ENCODE measurements around the gene MAPK12. TPM values are rescaled to one million over a fixed set of nuclear protein-coding genes. Genes with fewer than 3 reads are reported as not detected.
A peak's percentile ranks its signal among the peaks of the same experiment; 100 is the strongest.

Gene MAPK12
- total RNA-seq, 1 donor from 2014 or later = 17.2 TPM

GRCh38 chr22:50269970-50270665, 8.6 kb upstream of the MAPK12 start, which contains the start of gene MAPK11:
Gene MAPK11 (minus strand): TSS chr22:50270380. CDS start chr22:50270292, 88 bp downstream.
- Histone ChIP-seq H3K27me3 (ENCODE audit: low read depth) (peaks cover 11% of the 10 kb centered on the region), H3K4me3 (peak within 1 kb of the TSS; percentile 67), H3K4me1 (peaks cover 69% of the 10 kb centered on the region), H3K36me3 (peaks cover 3% of the 10 kb centered on the region), H3K9me3 (replicated peaks) (no peaks in the 10 kb centered on the region), H3K27ac (replicated peaks) (peak within 1 kb of the TSS; percentile 87)
- TF ChIP-seq CTCF (IDR thresholded peaks at IDR 0.05; ENCODE audit: borderline replicate concordance) = no peak
- intact Hi-C loops (cut with micrococcal nuclease) = loop anchor here (5.0 kb wide), 1 partner anchor 57 kb away; the partner anchor contains the start of gene DENND6B
- peak; percentile 70 for DNase-seq

GRCh38 chr22:50269573-50269969, 8.1 kb upstream of the MAPK12 start:
- Histone ChIP-seq H3K4me3 (peak overlapping the region; percentile 67), H3K27ac (replicated peaks) (peak overlapping the region; percentile 87), H3K4me1 (peaks cover 65% of the 10 kb centered on the region), H3K9me3 (replicated peaks) (no peaks in the 10 kb centered on the region), H3K27me3 (ENCODE audit: low read depth) (peaks cover 11% of the 10 kb centered on the region), H3K36me3 (no peaks in the 10 kb centered on the region)
- DNase-seq = no peak
- no peak for TF ChIP-seq CTCF (IDR thresholded peaks at IDR 0.05; ENCODE audit: borderline replicate concordance)
- intact Hi-C loops (cut with micrococcal nuclease) = no loop called here

- peak overlapping the region; percentile 67 for H3K4me3 ChIP-seq
- intact Hi-C loops (cut with micrococcal nuclease) = no loop called here
- H3K27ac ChIP-seq (replicated peaks) = no peak overlapping the region
- H3K9me3 ChIP-seq (replicated peaks) = no peaks in the 10 kb centered on the region
- no peak for TF ChIP-seq CTCF (IDR thresholded peaks at IDR 0.05; ENCODE audit: borderline replicate concordance)
- peaks cover 11% of the 10 kb centered on the region for H3K27me3 ChIP-seq (ENCODE audit: low read depth)
- H3K4me1 ChIP-seq = peaks cover 58% of the 10 kb centered on the region
- DNase-seq = no peak
- no peaks in the 10 kb centered on the region for H3K36me3 ChIP-seq
Observed at GRCh38 chr22:50268655-50269113, 7.2 kb upstream of the MAPK12 start.

GRCh38 chr22:50267591-50268390, 6.3 kb upstream of the MAPK12 start:
- peaks cover 11% of the 10 kb centered on the region for H3K27me3 ChIP-seq (ENCODE audit: low read depth)
- no peak overlapping the region for H3K27ac ChIP-seq (replicated peaks)
- H3K4me1 ChIP-seq = peaks cover 59% of the 10 kb centered on the region
- no peaks in the 10 kb centered on the region for H3K9me3 ChIP-seq (replicated peaks)
- intact Hi-C loops (cut with micrococcal nuclease) = no loop called here
- peak; percentile 64 for DNase-seq
- no peaks in the 10 kb centered on the region for H3K36me3 ChIP-seq
- peak overlapping the region; percentile 61 for H3K4me3 ChIP-seq
- TF ChIP-seq CTCF (IDR thresholded peaks at IDR 0.05; ENCODE audit: borderline replicate concordance) = peak; percentile 35

- Histone ChIP-seq H3K27me3 (ENCODE audit: low read depth) (peaks cover 14% of the 10 kb centered on the region), H3K9me3 (replicated peaks) (no peaks in the 10 kb centered on the region), H3K4me1 (peaks cover 63% of the 10 kb centered on the region), H3K4me3 (peak overlapping the region; percentile 61), H3K27ac (replicated peaks) (no peak overlapping the region), H3K36me3 (no peaks in the 10 kb centered on the region)
- intact Hi-C loops (cut with micrococcal nuclease) = no loop called here
- DNase-seq = no peak
- TF ChIP-seq CTCF (IDR thresholded peaks at IDR 0.05; ENCODE audit: borderline replicate concordance) = no peak
Observed at GRCh38 chr22:50266994-50267393, 5.5 kb upstream of the MAPK12 start.

Data from left ventricle myocardium inferior (tissue), 1 donor.